ENCODE results near the gene SEPTIN3. TPM values are rescaled to one million over a fixed set of nuclear protein-coding genes. Genes with fewer than 3 reads are reported as not detected.

SEPTIN3 gene
- total and polyA plus RNA-seq, 5 donors, result 0.09 to 0.39 (median 0.14) TPM

DNA sequence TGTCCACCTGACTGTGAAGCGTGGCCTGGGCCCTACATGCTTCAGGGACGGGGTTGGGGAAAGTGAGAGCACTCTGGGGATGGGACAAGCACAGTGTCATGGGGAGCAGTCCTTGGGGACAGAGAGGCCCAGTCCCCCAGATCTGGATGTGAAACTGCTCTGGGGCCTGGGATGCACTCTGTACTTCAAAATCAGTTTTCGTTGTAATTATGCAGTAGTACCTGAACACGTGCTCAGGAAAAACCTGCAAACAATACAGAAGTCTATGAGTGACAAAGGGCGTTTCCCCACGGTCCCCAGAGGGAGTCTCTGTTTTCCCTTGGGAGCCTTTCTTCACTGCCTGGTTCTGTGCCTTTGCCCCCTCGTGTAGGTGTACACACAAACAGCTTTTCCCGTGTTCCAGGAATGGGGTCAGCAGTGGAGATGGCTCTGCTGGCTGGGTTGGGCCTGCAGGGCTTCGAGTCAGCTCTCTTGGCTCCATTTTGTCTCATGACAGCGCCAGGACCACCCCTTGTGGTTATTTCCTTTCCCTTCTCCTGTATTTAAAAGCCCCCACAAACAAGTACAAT is 37.5 kb upstream of the SEPTIN3 start:
- no peaks in the 10 kb centered on the region for H3K27me3 ChIP-seq (ENCODE audit: control insufficient read depth, insufficient read depth)
- H3K4me1 ChIP-seq (ENCODE audit: control insufficient read depth, insufficient read depth, low read length), result no peaks in the 10 kb centered on the region
- no peak overlapping the region for H3K4me3 ChIP-seq (ENCODE audit: low read length)
- no peak overlapping the region for H3K27ac ChIP-seq (ENCODE audit: low read length)
- intact Hi-C loops (cut with DNase I), result no loop called here
- 78% methylated on average over 10 of the region's 10 CpGs for WGBS
- DNase-seq (peak in 2 of 3 donors; percentile 7 to 11), ATAC-seq (no peak)
- H3K9me3 ChIP-seq (ENCODE audit: control insufficient read depth, low read length), result no peaks in the 10 kb centered on the region

DNA sequence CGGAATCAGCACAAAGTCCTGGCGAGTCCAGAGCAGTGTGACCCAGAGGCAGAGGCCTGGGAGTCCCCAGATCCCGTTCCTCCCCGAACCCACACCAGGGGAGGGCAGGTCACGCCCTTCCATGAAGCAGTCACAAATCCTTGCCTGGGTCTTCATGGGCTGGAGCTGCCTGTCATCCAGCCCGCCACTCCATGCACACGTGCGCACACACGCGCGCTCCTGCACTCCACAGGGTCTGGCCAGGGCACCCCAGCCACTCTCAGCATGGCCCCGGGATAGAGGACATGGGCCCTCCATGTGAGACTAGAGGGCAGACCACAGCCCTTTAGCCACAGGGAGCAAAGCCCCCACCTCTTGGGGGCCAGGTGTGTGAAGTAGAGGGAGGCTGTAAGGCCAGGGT is 36.9 kb upstream of the SEPTIN3 start:
- Histone ChIP-seq H3K27ac (ENCODE audit: low read length) (no peak overlapping the region), H3K4me1 (ENCODE audit: control insufficient read depth, insufficient read depth, low read length) (no peaks in the 10 kb centered on the region), H3K9me3 (ENCODE audit: control insufficient read depth, low read length) (no peaks in the 10 kb centered on the region), H3K27me3 (ENCODE audit: control insufficient read depth, insufficient read depth) (no peaks in the 10 kb centered on the region), H3K4me3 (ENCODE audit: low read length) (no peak overlapping the region)
- intact Hi-C loops (cut with DNase I), result no loop called here
- ATAC-seq (no peak), DNase-seq (peak in 1 of 3 donors; percentile 39)
- 94% methylated on average over 12 of the region's 12 CpGs for WGBS

DNA sequence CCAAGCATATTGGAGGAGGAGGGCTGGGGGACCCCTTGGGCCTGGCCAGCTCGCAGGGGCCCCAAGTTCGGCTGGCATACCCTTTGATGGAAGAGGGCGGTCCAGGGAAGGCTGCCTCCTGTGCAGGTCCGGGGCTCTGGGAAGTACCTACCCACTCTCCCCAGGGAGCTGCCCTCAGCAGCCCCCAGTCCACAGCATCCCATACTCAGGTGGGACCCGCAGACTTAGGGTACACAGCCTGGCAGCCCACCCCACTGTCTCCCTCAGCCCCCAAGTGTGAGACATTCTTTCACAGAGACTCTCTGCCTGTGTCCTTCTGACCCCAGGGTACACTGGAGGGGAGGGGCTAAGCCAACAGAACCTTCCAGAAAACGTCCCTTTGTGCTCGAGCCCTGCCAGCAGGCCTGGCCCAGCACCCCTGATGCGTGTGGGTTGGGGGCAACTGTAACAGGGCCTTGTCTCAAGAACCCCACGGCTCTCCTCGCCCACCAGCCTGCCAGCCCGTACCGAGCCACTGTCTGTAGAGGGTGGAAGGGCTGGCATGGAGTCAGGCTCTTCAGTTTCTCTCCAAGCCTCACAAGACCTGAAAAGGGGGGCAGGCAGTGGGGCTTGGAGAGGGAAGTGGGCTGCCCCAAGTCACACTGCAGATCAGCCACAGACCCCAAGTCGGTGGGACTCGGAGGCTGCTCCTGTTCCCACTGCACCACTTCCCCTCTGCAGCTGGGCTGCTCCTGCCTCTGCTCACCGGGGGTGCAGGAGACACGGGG is 35.6 kb upstream of the SEPTIN3 start:
- H3K4me1 ChIP-seq (ENCODE audit: control insufficient read depth, insufficient read depth, low read length), result no peaks in the 10 kb centered on the region
- H3K27me3 ChIP-seq (ENCODE audit: control insufficient read depth, insufficient read depth), result no peaks in the 10 kb centered on the region
- peak in 2 of 3 donors; percentile 21 to 36 for DNase-seq
- H3K9me3 ChIP-seq (ENCODE audit: control insufficient read depth, low read length), result no peaks in the 10 kb centered on the region
- WGBS, result 79% methylated on average over 16 of the region's 16 CpGs
- intact Hi-C loops (cut with DNase I), result no loop called here
- H3K27ac ChIP-seq (ENCODE audit: low read length), result no peak overlapping the region
- no peak overlapping the region for H3K4me3 ChIP-seq (ENCODE audit: low read length)
- no peak for ATAC-seq

DNA sequence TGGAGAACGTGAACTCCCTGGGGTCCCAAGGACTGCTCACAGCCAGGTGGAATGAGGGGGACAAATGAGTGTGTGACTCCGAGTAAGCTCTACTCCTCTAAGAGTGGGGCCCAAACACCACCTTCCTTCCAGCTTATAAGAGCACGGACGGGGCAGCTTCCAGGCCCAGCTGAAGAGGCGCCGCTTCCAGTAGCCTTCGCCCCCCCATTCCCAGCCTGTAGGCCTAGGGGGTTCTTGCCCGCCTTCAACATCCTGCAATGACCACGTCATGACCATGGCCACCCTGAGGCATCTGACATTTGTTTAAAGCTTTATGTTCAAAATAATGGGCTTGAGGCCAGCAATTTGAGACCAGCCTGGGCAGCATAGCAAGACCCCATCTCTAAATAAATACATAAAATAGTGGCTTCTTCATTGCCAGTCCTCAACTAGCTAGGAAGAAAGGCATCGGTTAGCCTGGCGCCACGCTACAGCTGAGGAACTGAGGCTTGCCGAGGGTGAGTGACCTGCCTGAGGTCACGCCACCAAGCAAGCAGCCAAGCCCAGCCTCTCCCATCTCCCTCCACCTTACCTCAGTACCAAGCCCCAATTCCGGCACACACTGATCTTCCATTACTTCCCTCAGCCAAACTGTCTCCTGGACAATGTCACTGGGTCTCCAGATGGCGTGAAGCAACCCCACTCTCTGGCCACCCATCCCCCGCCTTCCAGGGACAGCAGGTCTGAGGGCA is 34.8 kb upstream of the SEPTIN3 start:
- DNase-seq (peak in 1 of 3 donors; percentile 21), ATAC-seq (no peak)
- Histone ChIP-seq H3K4me1 (ENCODE audit: control insufficient read depth, insufficient read depth, low read length) (peaks cover 1% of the 10 kb centered on the region), H3K9me3 (ENCODE audit: control insufficient read depth, low read length) (no peaks in the 10 kb centered on the region), H3K27ac (ENCODE audit: low read length) (peak overlapping the region; percentile 4), H3K4me3 (ENCODE audit: low read length) (no peak overlapping the region), H3K27me3 (ENCODE audit: control insufficient read depth, insufficient read depth) (no peaks in the 10 kb centered on the region)
- intact Hi-C loops (cut with DNase I), result no loop called here
- WGBS, result 94% methylated on average over 17 of the region's 17 CpGs

DNA sequence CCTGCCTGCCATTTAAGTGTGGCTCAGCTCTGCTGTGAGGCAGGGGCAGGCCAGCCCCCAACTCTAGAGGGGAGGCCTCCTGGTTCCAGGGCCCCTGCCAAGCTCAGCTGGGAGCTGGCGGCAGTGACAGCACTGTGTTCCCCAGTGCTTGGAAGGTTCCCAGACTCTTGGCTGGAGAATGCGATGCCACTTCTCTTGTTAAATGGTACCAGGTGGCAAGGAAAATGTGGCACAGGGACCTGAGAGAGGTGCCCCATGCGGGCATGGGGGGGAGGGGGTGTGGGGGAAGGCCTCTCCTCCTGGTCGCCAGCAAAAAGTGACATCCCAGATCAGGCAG is 34.3 kb upstream of the SEPTIN3 start:
- Histone ChIP-seq H3K4me3 (ENCODE audit: low read length) (no peak overlapping the region), H3K27ac (ENCODE audit: low read length) (peak overlapping the region; percentile 4), H3K4me1 (ENCODE audit: control insufficient read depth, insufficient read depth, low read length) (peaks cover 2% of the 10 kb centered on the region), H3K9me3 (ENCODE audit: control insufficient read depth, low read length) (no peaks in the 10 kb centered on the region), H3K27me3 (ENCODE audit: control insufficient read depth, insufficient read depth) (no peaks in the 10 kb centered on the region)
- ATAC-seq, result peak; percentile 43 to 57
- intact Hi-C loops (cut with DNase I), result no loop called here
- peak in 1 of 3 donors; percentile 64 for DNase-seq
- 70% methylated on average over 4 of the region's 4 CpGs for WGBS

DNA sequence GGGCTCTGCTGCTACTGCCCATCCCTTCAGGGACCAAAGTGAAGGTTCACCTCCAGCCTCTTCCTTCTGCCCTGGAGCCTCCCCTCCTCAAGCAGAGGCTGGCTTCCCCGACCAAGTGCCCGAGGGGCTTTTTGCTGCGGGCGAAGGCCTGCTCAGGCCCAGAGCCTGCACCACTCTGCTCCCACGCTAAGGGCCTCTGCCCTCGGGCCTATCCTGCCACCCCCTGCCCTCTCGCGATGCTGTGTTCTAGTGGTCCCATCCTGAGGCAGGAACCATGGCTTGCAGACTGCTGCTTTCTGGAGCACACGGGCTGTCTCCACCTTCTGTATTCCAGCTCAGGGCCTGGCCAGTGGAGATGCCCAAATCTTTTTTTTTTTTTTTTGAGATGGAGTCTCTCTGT is 33.7 kb upstream of the SEPTIN3 start:
- ATAC-seq, result no peak
- intact Hi-C loops (cut with DNase I), result no loop called here
- H3K27ac ChIP-seq (ENCODE audit: low read length), result peak overlapping the region; percentile 13
- no peaks in the 10 kb centered on the region for H3K27me3 ChIP-seq (ENCODE audit: control insufficient read depth, insufficient read depth)
- peaks cover 2% of the 10 kb centered on the region for H3K4me1 ChIP-seq (ENCODE audit: control insufficient read depth, insufficient read depth, low read length)
- WGBS, result 88% methylated on average over 9 of the region's 9 CpGs
- H3K4me3 ChIP-seq (ENCODE audit: low read length), result no peak overlapping the region
- H3K9me3 ChIP-seq (ENCODE audit: control insufficient read depth, low read length), result no peaks in the 10 kb centered on the region
- DNase-seq, result no peak

DNA sequence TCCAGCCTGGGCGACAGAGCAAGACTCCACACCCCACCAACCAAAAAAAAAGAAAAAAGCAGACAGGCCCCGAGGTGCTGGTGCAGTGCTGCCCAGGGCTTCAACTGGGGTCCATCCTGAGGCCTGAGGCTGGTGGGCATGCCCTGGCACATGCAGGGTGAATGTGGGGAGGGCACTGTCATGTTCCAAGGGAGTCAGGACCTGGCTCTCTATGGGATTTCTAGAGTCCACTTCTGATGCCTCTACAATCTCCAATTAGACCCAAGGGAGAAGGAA is 32.4 kb upstream of the SEPTIN3 start:
- ATAC-seq (no peak), DNase-seq (no peak)
- H3K9me3 ChIP-seq (ENCODE audit: control insufficient read depth, low read length), result no peaks in the 10 kb centered on the region
- 92% methylated on average over 2 of the region's 2 CpGs for WGBS
- intact Hi-C loops (cut with DNase I), result no loop called here
- no peak overlapping the region for H3K4me3 ChIP-seq (ENCODE audit: low read length)
- H3K27me3 ChIP-seq (ENCODE audit: control insufficient read depth, insufficient read depth), result no peaks in the 10 kb centered on the region
- no peak overlapping the region for H3K27ac ChIP-seq (ENCODE audit: low read length)
- peaks cover 2% of the 10 kb centered on the region for H3K4me1 ChIP-seq (ENCODE audit: control insufficient read depth, insufficient read depth, low read length)

DNA sequence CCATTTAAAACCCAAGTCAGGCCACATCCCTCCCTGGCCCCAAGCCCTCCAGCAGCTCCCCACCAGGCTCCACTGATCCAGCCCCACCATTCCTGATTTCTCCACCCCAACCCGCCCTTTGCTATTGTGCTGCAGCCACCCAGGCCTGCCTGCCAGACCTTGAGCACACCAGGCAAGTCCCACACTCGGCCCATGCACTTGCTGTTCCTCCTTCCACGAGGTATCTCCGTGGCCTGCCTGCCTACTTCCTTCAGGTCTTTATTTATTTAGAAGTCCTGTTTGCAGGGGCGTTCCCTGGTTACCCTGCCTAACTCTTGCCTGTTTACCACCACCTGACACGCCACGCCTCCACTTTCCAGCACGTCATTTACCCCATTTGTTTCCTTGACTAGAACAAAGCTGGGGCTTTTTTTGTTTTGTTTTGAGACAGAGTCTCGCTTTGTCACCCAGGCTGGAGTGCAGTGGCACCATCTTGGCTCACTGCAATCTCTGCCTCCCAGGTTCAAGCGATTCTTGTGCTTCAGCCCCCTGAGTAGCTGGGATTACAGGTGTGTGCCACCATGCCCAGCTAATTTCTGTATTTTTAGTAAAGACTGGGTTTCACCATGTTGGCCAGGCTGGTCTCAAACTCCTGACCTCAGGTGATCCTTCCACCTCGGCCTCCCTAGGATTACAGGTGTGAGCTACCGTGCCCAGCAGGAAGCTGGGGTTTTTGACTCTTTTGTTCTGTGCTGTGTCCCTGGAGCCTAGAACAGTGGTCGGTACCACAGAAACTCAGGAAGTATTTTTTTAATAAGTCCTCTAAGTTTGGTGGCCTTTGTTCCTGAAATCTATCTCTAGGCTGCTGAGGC is 29.0 kb upstream of the SEPTIN3 start:
- Histone ChIP-seq H3K4me1 (ENCODE audit: control insufficient read depth, insufficient read depth, low read length) (peaks cover 2% of the 10 kb centered on the region), H3K27me3 (ENCODE audit: control insufficient read depth, insufficient read depth) (no peaks in the 10 kb centered on the region), H3K9me3 (ENCODE audit: control insufficient read depth, low read length) (no peaks in the 10 kb centered on the region), H3K4me3 (ENCODE audit: low read length) (no peak overlapping the region), H3K27ac (ENCODE audit: low read length) (no peak overlapping the region)
- WGBS, result 83% methylated on average over 13 of the region's 13 CpGs
- no peak for DNase-seq
- intact Hi-C loops (cut with DNase I), result loop anchor here (2.0 to 5.0 kb wide), 6 partner anchors 117 to 245 kb away; partner anchors contain the start of gene MEI1 (in 1 of the 4)
- ATAC-seq, result no peak

DNA sequence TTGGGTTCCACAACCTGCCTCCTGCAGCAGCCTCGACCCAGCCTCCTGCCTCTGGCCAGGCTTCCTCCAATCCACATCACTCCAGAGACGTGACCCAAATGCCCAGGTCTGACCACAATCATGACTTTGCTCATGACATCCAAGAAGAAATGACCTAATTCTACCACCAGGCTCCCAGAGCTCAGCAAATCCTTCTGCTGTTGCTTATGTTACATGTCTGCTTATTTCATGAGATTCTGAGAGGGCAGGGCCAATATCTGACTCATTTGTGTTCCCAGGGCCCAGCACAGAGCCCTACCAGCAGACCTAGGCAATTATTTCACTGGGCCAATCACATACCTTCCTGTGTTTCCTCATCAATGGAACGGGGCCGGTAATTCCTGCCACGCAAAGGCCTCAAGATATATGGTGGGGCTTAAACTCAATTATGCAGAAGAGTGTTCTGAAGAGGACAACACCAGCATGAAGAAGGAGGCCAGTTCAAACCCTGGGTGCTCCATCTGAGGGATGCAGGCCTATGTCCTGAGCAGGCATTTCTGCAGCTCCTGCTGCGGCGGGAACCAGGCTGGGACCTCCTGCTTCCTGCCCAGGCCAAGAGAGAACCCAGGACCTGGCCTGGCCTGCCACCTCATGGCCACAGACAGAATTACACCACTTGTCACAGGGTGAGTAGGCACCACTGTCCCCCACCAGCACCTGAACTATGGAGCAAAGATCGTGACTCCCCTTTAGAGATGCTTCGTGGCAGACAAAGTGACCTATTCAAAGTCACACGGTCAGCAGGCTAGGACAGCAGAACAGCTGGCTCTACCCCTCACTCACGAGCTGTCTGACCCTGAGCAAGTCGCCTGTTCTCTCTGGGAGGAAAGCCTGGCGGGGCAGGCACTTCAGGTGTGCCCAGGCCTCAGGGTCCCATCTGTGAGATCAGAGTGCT is 28.1 kb upstream of the SEPTIN3 start:
- WGBS, result 43% methylated on average over 13 of the region's 13 CpGs
- no peak overlapping the region for H3K27ac ChIP-seq (ENCODE audit: low read length)
- H3K4me1 ChIP-seq (ENCODE audit: control insufficient read depth, insufficient read depth, low read length), result peaks cover 2% of the 10 kb centered on the region
- H3K27me3 ChIP-seq (ENCODE audit: control insufficient read depth, insufficient read depth), result no peaks in the 10 kb centered on the region
- DNase-seq (peak; percentile 84 to 93 (median 92)), ATAC-seq (peak; percentile 86 to 90)
- H3K9me3 ChIP-seq (ENCODE audit: control insufficient read depth, low read length), result no peaks in the 10 kb centered on the region
- H3K4me3 ChIP-seq (ENCODE audit: low read length), result no peak overlapping the region
- intact Hi-C loops (cut with DNase I), result loop anchor here (2.0 to 5.0 kb wide), 6 partner anchors 118 to 246 kb away; partner anchors contain the start of gene MEI1 (in 1 of the 4)

DNA sequence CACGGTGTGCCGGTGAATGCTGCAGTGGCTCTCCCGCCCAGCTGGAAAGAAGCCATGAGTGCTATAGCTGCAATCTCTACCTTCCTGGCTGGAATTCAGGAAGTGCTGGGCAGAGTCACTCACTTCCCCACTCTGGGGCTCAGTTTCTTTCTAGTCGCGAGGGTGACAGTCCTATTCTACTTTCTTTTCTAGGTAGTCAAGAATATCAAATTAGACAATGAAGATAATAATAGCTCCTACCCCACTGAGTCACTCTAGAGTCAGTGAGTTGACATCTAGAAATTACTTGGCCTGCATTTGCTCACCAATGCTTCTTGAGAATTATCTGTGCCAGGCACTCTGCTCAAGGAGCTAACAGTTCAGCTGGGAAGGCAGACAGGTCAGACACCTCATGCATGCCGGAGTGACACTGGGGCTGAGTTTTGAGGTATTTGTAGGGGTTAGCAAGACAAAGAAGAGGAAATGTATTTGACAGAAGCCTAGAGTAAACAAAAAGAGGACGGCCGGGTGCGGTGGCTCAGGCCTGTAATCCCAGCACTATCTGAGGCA is 25.5 kb upstream of the SEPTIN3 start:
- ATAC-seq, result no peak
- no peak for DNase-seq
- H3K4me1 ChIP-seq (ENCODE audit: control insufficient read depth, insufficient read depth, low read length), result peaks cover 2% of the 10 kb centered on the region
- 60% methylated on average over 9 of the region's 9 CpGs for WGBS
- no peaks in the 10 kb centered on the region for H3K9me3 ChIP-seq (ENCODE audit: control insufficient read depth, low read length)
- intact Hi-C loops (cut with DNase I), result loop anchor here (2.0 to 5.0 kb wide), 4 partner anchors 121 to 247 kb away; partner anchors contain the start of gene MEI1 (in 1 of the 4)
- no peaks in the 10 kb centered on the region for H3K27me3 ChIP-seq (ENCODE audit: control insufficient read depth, insufficient read depth)
- H3K27ac ChIP-seq (ENCODE audit: low read length), result no peak overlapping the region
- H3K4me3 ChIP-seq (ENCODE audit: low read length), result no peak overlapping the region

All from right cardiac atrium (tissue), 5 donors.